OCI-LY7 (cell line): ENCODE results near the gene ZNF576. TPM values are rescaled to one million over a fixed set of nuclear protein-coding genes. Genes with fewer than 3 reads are reported as not detected.

Source experiments
- BruUV-seq: library from RNA; stranded (reverse); fragments of 400-500 nt; replicated peaks from 2 replicates; lab custom pipeline; 2021; lab: Mats Ljungman, UMichigan
- CTCF ChIA-PET: fragments of 300-600 bp; sonication (Branson Sonifier 250); formaldehyde crosslinking; loops from one replicate; lab custom pipeline; 2022; ENCODE audit warnings: antibody characterized with exemption; ENCODE audit not compliant: unreplicated experiment; lab: Charles Lee
- POLR2A ChIA-PET: fragments of 300-600 bp; sonication (Branson Sonifier 250); formaldehyde crosslinking; loops from one replicate; lab custom pipeline; 2022; ENCODE audit warnings: antibody characterized with exemption; lab: Charles Lee
- DNase-seq: peaks from one replicate; pipeline ENCODE4 v3.0.0-alpha.2; 2015; ENCODE audit warnings: low spot score
- H2AFZ ChIP-seq: fragments of 200-600 bp; sonication (generic), shearing (Covaris generic); 2 replicates; pipeline ENCODE4 v1.6.1; 2014; ENCODE audit warnings: mild to moderate bottlenecking, antibody characterized with exemption, low read length, moderate library complexity
- H3K27ac ChIP-seq: fragments of 200-600 bp; sonication (generic); 2 replicates; pipeline ENCODE4 v1.5.1; 2014; ENCODE audit warnings: mixed run types, low read depth, mild to moderate bottlenecking, moderate library complexity, low read length, inconsistent platforms; ENCODE audit not compliant: poor library complexity, severe bottlenecking
- H3K36me3 ChIP-seq: fragments of 200-600 bp; sonication (generic); 2 replicates; pipeline ENCODE4 v1.6.1; 2014; ENCODE audit warnings: mild to moderate bottlenecking, antibody characterized with exemption, low read length, moderate library complexity, mixed read lengths; ENCODE audit not compliant: insufficient read depth
- H3K4me1 ChIP-seq: fragments of 200-600 bp; sonication (generic); 2 replicates; pipeline ENCODE4 v1.5.1; 2014; ENCODE audit warnings: mild to moderate bottlenecking, low read length; ENCODE audit not compliant: insufficient read depth, poor library complexity, severe bottlenecking
- H3K4me2 ChIP-seq: fragments of 200-600 bp; sonication (generic); 2 replicates; pipeline ENCODE4 v1.6.1; 2014; ENCODE audit warnings: mild to moderate bottlenecking, low read length
- H3K4me3 ChIP-seq: fragments of 200-600 bp; sonication (generic); 2 replicates; pipeline ENCODE4 v1.5.1; 2014; ENCODE audit warnings: mild to moderate bottlenecking, low read depth, low read length; ENCODE audit not compliant: poor library complexity, severe bottlenecking
- H3K79me2 ChIP-seq: fragments of 200-600 bp; sonication (generic); 2 replicates; pipeline ENCODE4 v1.6.1; 2016; ENCODE audit warnings: low read depth, mild to moderate bottlenecking, low read length, moderate library complexity, mixed read lengths; ENCODE audit not compliant: insufficient read depth
- H3K9me2 ChIP-seq: fragments of 200-600 bp; sonication (generic); 2 replicates; pipeline ENCODE4 v1.6.1; 2016; ENCODE audit warnings: mild to moderate bottlenecking, low read length, mixed read lengths; ENCODE audit not compliant: insufficient read depth
- H3K9me3 ChIP-seq: fragments of 200-600 bp; sonication (generic); 2 replicates; pipeline ENCODE4 v1.6.1; 2014; ENCODE audit warnings: mild to moderate bottlenecking, mixed run types, low read length, mixed read lengths
- H4K20me1 ChIP-seq: fragments of 200-600 bp; sonication (generic); 2 replicates; pipeline ENCODE4 v1.6.1; 2014; ENCODE audit warnings: mild to moderate bottlenecking, antibody characterized with exemption, low read length, moderate library complexity, mixed read lengths; ENCODE audit not compliant: insufficient read depth
- CTCF ChIP-seq: fragments of 200-600 bp; sonication (generic); conservative IDR thresholded peaks from 2 replicates; pipeline ENCODE4 v1.5.1; 2014; ENCODE audit warnings: mild to moderate bottlenecking, antibody characterized with exemption, low read length, moderate library complexity, mixed read lengths
- EZH2phosphoT487 ChIP-seq: fragments of 200-600 bp; sonication (generic); IDR thresholded peaks from 2 replicates; pipeline ENCODE4 v1.6.1; 2018; ENCODE audit warnings: low read depth, borderline replicate concordance, mild to moderate bottlenecking, mixed run types, antibody characterized with exemption, low read length, moderate library complexity, mixed read lengths
- intact Hi-C: fragments of 100-400 bp; cut with micrococcal nuclease; formaldehyde crosslinking; loops from one replicate; pipeline ENCODE4 v1.10.0; 2022; ENCODE audit not compliant: unreplicated experiment
- total RNA-seq, 2 experiments: library from RNA; depleted of rRNA in 1 of 2; stranded (reverse); fragments of >200 nt in 1 of 2; shearing (Covaris generic) in 1 of 2; gene quantifications; 2 replicates each; pipeline ENCODE4 v1.2.3, GENCODE V29; 2014 to 2022

ZNF576 gene
- total RNA-seq, 2 experiments from 2014 or later, result 17.8 to 20.2 TPM

- Histone ChIP-seq H3K4me3 (no peak overlapping the region), H3K9me3 (no peaks in the 10 kb centered on the region), H3K36me3 (peaks cover 63% of the 10 kb centered on the region), H2AFZ (no peak overlapping the region), H3K4me2 (no peak overlapping the region), H4K20me1 (no peaks in the 10 kb centered on the region), H3K27ac (no peak overlapping the region), H3K4me1 (no peaks in the 10 kb centered on the region), H3K9me2 (no peaks in the 10 kb centered on the region), H3K79me2 (no peaks in the 10 kb centered on the region; the same call in 1 of the 2 replicates)
- DNase-seq, result no peak
- intact Hi-C loops, result no loop called here
- BruUV-seq, result no TSS peak
- ChIA-PET POLR2A (no interaction called here), CTCF (no interaction called here)
- TF ChIP-seq EZH2phosphoT487, result no peak
- TF ChIP-seq CTCF, result no peak
These were observed 13.5 kb downstream of the ZNF576 start for GRCh38 chr19:43609872-43610271.

GRCh38 chr19:43610493-43610892 lies 14.1 kb downstream of the ZNF576 start:
- DNase-seq, result no peak
- no peak for TF ChIP-seq EZH2phosphoT487
- TF ChIP-seq CTCF, result no peak
- Histone ChIP-seq H3K79me2 (peaks cover 2% of the 10 kb centered on the region; the same call in 1 of the 2 replicates), H4K20me1 (no peaks in the 10 kb centered on the region), H3K27ac (no peak overlapping the region), H3K4me2 (no peak overlapping the region), H3K36me3 (peaks cover 64% of the 10 kb centered on the region), H2AFZ (no peak overlapping the region), H3K4me3 (no peak overlapping the region), H3K9me3 (no peaks in the 10 kb centered on the region), H3K9me2 (no peaks in the 10 kb centered on the region), H3K4me1 (no peaks in the 10 kb centered on the region)
- ChIA-PET CTCF (no interaction called here), POLR2A (no interaction called here)
- BruUV-seq, result no TSS peak
- intact Hi-C loops, result no loop called here

DNA sequence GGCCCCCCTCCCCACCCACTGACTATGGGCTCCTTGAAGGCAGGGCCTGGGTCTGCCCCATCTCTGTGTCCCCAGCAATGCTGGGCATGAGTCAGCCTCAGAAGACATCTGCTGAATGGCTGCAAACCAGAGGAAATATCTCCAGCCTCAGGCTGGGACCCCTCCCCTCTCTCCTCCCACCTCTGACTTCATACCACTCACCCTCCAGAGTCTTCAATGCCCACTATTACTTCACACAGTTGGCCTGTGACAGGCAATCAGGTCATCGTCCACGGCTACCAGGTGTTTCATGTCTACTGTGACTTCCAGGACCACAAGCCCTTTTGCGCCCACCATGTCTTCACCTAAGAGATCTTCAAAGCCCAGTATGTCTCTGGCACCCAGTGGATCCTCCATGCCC lies 15.4 kb downstream of the ZNF576 start, which contains the start of gene SRRM5:
Gene SRRM5, plus strand, starts transcription at position 301 of the 400 bp plus-strand sequence. Its CDS starts 34 bp downstream, at position 335.
- Histone ChIP-seq H3K4me1 (no peaks in the 10 kb centered on the region), H3K9me3 (no peaks in the 10 kb centered on the region), H3K36me3 (peaks cover 56% of the 10 kb centered on the region), H4K20me1 (no peaks in the 10 kb centered on the region), H3K27ac (no peak within 1 kb of the TSS), H3K4me2 (no peak within 1 kb of the TSS), H3K9me2 (no peaks in the 10 kb centered on the region), H3K79me2 (peaks cover 14% of the 10 kb centered on the region), H3K4me3 (no peak within 1 kb of the TSS), H2AFZ (no peak within 1 kb of the TSS)
- intact Hi-C loops, result no loop called here
- DNase-seq, result no peak
- TF ChIP-seq EZH2phosphoT487, result no peak
- no peak for TF ChIP-seq CTCF
- no TSS peak for BruUV-seq
- CTCF ChIA-PET, result no interaction called here
- POLR2A ChIA-PET, result no interaction called here
